Astrocyte (in vitro differentiated cells and primary cell): ENCODE results near the gene TGOLN2.
"Not testable (repeated sequence)": the region's sequence is repeated elsewhere in the genome, so short reads cannot be mapped to it uniquely, and the experiment has no call there.

Source experiments
- CTCF ChIP-seq: IDR thresholded peaks from 2 replicates; pipeline ENCODE4 v1.5.1; 2011; ENCODE audit warnings: low read depth, mild to moderate bottlenecking, inconsistent platforms, low read length, moderate library complexity; ENCODE audit not compliant: insufficient read depth
- EZH2 ChIP-seq: IDR thresholded peaks from 2 replicates; pipeline ENCODE4 v1.6.1; 2012; ENCODE audit warnings: mild to moderate bottlenecking, low read length, inconsistent platforms; ENCODE audit not compliant: insufficient read depth

- TF ChIP-seq EZH2, CTCF: not testable (repeated sequence)
These were observed 6.1 kb upstream of the TGOLN2 start for GRCh38 chr2:85333877-85334276.
